MM.1S (cell line): Measurements from ENCODE around the gene GIPC3.

Experiments used
- EZH2 ChIP-seq: fragments of 300-600 bp; sonication (generic); optimal IDR thresholded peaks from 2 replicates; pipeline ENCODE3; 2017; ENCODE audit warnings: low read depth, mild to moderate bottlenecking, antibody characterized with exemption, low read length, mixed read lengths
- EZH2phosphoT487 ChIP-seq: fragments of 300-600 bp; sonication (generic); IDR thresholded peaks from 2 replicates; pipeline ENCODE4 v1.6.1; 2018; ENCODE audit warnings: antibody characterized with exemption, low read length
- TF ChIP-seq, protein P1 (sequence below): fragments of 300-600 bp; sonication (generic); IDR thresholded peaks from 2 replicates; pipeline ENCODE4 v1.5.1; 2016; ENCODE audit warnings: antibody characterized with exemption, low read length, mixed read lengths

- TF ChIP-seq, protein P1, sequence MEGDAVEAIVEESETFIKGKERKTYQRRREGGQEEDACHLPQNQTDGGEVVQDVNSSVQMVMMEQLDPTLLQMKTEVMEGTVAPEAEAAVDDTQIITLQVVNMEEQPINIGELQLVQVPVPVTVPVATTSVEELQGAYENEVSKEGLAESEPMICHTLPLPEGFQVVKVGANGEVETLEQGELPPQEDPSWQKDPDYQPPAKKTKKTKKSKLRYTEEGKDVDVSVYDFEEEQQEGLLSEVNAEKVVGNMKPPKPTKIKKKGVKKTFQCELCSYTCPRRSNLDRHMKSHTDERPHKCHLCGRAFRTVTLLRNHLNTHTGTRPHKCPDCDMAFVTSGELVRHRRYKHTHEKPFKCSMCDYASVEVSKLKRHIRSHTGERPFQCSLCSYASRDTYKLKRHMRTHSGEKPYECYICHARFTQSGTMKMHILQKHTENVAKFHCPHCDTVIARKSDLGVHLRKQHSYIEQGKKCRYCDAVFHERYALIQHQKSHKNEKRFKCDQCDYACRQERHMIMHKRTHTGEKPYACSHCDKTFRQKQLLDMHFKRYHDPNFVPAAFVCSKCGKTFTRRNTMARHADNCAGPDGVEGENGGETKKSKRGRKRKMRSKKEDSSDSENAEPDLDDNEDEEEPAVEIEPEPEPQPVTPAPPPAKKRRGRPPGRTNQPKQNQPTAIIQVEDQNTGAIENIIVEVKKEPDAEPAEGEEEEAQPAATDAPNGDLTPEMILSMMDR = no peak
- TF ChIP-seq EZH2phosphoT487 (no peak), EZH2 (no peak)
These were observed 46.8 kb downstream of the GIPC3 start for GRCh38 chr19:3632098-3632497.
